Measurements from ENCODE around the gene U2AF2.

GRCh38 chr19:55680339-55681130 lies 25.7 kb downstream of the U2AF2 start:
- TF ChIP-seq CTCF (IDR thresholded peaks at IDR 0.05) (no peak), POLR2A (IDR thresholded peaks at IDR 0.05) (no peak)

Data from Peyer's patch (tissue), 4 donors.